Right lobe of liver (tissue), 6 donors: Measurements from ENCODE around the gene NUDT5. TPM values are rescaled to one million over a fixed set of nuclear protein-coding genes. Genes with fewer than 3 reads are reported as not detected.

ENCODE experiments used
- ATAC-seq, 4 donors: fragments of 200-7000 bp; cut with Tn5 transposase; one replicate each; pipeline ENCODE4 v1.9.1; 2020; ENCODE audit warnings: mild to moderate bottlenecking in 4 of 4, moderate library complexity in 4 of 4
- DNase-seq, 3 donors: peaks; one replicate each; pipeline ENCODE4 v3.0.0-alpha.2; 2020
- H3K27ac ChIP-seq, 3 donors: fragments of 200-600 bp; one replicate each; pipeline ENCODE4 v1.8.0; 2022
- H3K27me3 ChIP-seq, 2 donors: fragments of 200-600 bp; one replicate each; pipeline ENCODE4 v1.8.0; 2022
- H3K36me3 ChIP-seq, 4 donors: fragments of 200-600 bp; sonication (generic) in 1 of 4; one replicate each; pipeline versions ENCODE4 v1.5.1 to v1.8.0; 2017 to 2022; ENCODE audit warnings: control low read depth in 1 of 4
- H3K4me1 ChIP-seq, 4 donors: fragments of 200-600 bp; sonication (generic) in 1 of 4; one replicate each; pipeline versions ENCODE4 v1.5.1 to v1.8.0; 2017 to 2022; ENCODE audit warnings: control low read depth in 1 of 4
- H3K4me3 ChIP-seq, 3 donors: fragments of 200-600 bp; one replicate each; pipeline ENCODE4 v1.8.0; 2022
- H3K9me3 ChIP-seq, 4 donors: fragments of 200-600 bp; sonication (generic) in 1 of 4; one replicate each; pipeline versions ENCODE4 v1.5.1 to v1.8.0; 2017 to 2022; ENCODE audit warnings: control low read depth in 1 of 4
- CTCF ChIP-seq, 4 donors: fragments of 200-600 bp in 3 of 4; fragments of 450-650 bp in 1 of 4; IDR thresholded peaks; one replicate each; pipeline versions ENCODE4 v1.5.1 to v1.8.0; 2016 to 2022; ENCODE audit warnings: antibody characterized with exemption in 4 of 4, mild to moderate bottlenecking in 2 of 4
- POLR2A ChIP-seq: fragments of 450-650 bp; IDR thresholded peaks from one replicate; pipeline ENCODE4 v1.6.1; 2017; ENCODE audit warnings: antibody characterized with exemption, mild to moderate bottlenecking
- WGBS: methylation state at CpG from one replicate; pipeline ENCODE4 v1.1.6; 2018; ENCODE audit warnings: low coverage, low lambda C conversion rate; ENCODE audit not compliant: insufficient coverage; ENCODE audit errors: missing lambda C conversion rate; 5-methylcytosine and 5-hydroxymethylcytosine counted together
- intact Hi-C, 2 donors: fragments of 100-400 bp; cut with DNase I; formaldehyde crosslinking; loops; one replicate each; pipeline versions ENCODE4 v1.11.2 to v1.14.1; 2022
- total RNA-seq, 6 experiments: library from RNA; depleted of rRNA in 2 of 6; stranded (reverse); fragments of >200 nt in 2 of 6; fragmentation: NEBNext Ultra II Directional in 3 of 6; extraction: Animal tissue kit (Norgen Biotek cat#: 25700) in 3 of 6; gene quantifications; one replicate each; pipeline versions ENCODE4 v1.1.0 to v1.2.4, GENCODE V29; 2016 to 2023
- donor health status: DM: no; HTN: yes; CAD: no.
- donor health status: DM: no; HTN: no; CAD: no.
- donor health status: DM: no; HTN: no; CAD: no.
- donor health status: DM: no; HTN: yes; CAD: no.
- donor health status: DM: no; HTN: yes; CAD: no.

Gene NUDT5
- total RNA-seq, 6 experiments from 2014 or later = 48.6 to 64.3 (median 55.8) TPM

- TF ChIP-seq POLR2A (no peak), CTCF (IDR thresholded peaks at IDR 0.05) (no peak)
- ATAC-seq (peak in 1 of 4 donors; percentile 45), DNase-seq (no peak)
- no peaks in the 10 kb centered on the region for H3K27me3 ChIP-seq
- no peak overlapping the region for H3K27ac ChIP-seq
- 55% methylated on average over 2 of the region's 2 CpGs for WGBS
- intact Hi-C loops = no loop called here
- H3K4me3 ChIP-seq = no peak overlapping the region
- H3K36me3 ChIP-seq = peaks cover 0 to 5% (median under 1%) of the 10 kb centered on the region in 4 donors
- H3K9me3 ChIP-seq = no peaks in the 10 kb centered on the region
- peaks cover 0 to 14% (median 4%) of the 10 kb centered on the region in 4 donors for H3K4me1 ChIP-seq
These were observed 29.8 kb upstream of the NUDT5 start for GRCh38 chr10:12225444-12225843.

- WGBS = 96% methylated on average over 8 of the region's 10 CpGs
- DNase-seq = no peak
- ATAC-seq = no peak
These were observed 25.9 kb upstream of the NUDT5 start for GRCh38 chr10:12221323-12222298.

GRCh38 chr10:12218991-12219390 lies 23.3 kb upstream of the NUDT5 start:
- H3K4me1 ChIP-seq = peaks cover 0 to 5% (median 2%) of the 10 kb centered on the region in 4 donors
- intact Hi-C loops = no loop called here
- 86% methylated on average over 8 of the region's 8 CpGs for WGBS

More at GRCh38 chr10:12221323-12222298, 25.9 kb upstream of the NUDT5 start:
- H3K4me1 ChIP-seq = peaks cover 0 to 14% (median 4%) of the 10 kb centered on the region in 4 donors
- H3K36me3 ChIP-seq = peaks cover 0 to 29% (median 14%) of the 10 kb centered on the region in 4 donors
- H3K9me3 ChIP-seq = no peaks in the 10 kb centered on the region
- no peak overlapping the region for H3K4me3 ChIP-seq
- H3K27me3 ChIP-seq = no peaks in the 10 kb centered on the region
- intact Hi-C loops = no loop called here
- TF ChIP-seq POLR2A = no peak
- no peak for TF ChIP-seq CTCF (IDR thresholded peaks at IDR 0.05)
- H3K27ac ChIP-seq = no peak overlapping the region

GRCh38 chr10:12214763-12215218 lies 19.1 kb upstream of the NUDT5 start:
- H3K9me3 ChIP-seq = no peaks in the 10 kb centered on the region
- H3K4me1 ChIP-seq = peaks cover 0 to 5% (median 0%) of the 10 kb centered on the region in 4 donors
- intact Hi-C loops = no loop called here
- H3K27ac ChIP-seq = no peak overlapping the region
- no peaks in the 10 kb centered on the region for H3K27me3 ChIP-seq
- TF ChIP-seq CTCF (IDR thresholded peaks at IDR 0.05) = peak; percentile 54 to 77 (median 72)
- TF ChIP-seq POLR2A = no peak
- no peak for DNase-seq
- WGBS = 15% methylated on average over 6 of the region's 6 CpGs
- ATAC-seq = peak; percentile 30 to 72 (median 58)
- H3K36me3 ChIP-seq = peaks cover 0 to 62% (median 23%) of the 10 kb centered on the region in 4 donors
- H3K4me3 ChIP-seq = peak overlapping the region in 1 of 3 donors; percentile 2

More at GRCh38 chr10:12218991-12219390, 23.3 kb upstream of the NUDT5 start:
- TF ChIP-seq POLR2A (no peak), CTCF (IDR thresholded peaks at IDR 0.05) (no peak)
- Histone ChIP-seq H3K4me3 (no peak overlapping the region), H3K27me3 (no peaks in the 10 kb centered on the region), H3K27ac (no peak overlapping the region), H3K36me3 (peaks cover 0 to 29% (median 15%) of the 10 kb centered on the region in 4 donors), H3K9me3 (no peaks in the 10 kb centered on the region)
- DNase-seq (no peak), ATAC-seq (no peak)
